HS-5 (cell line): Measurements from ENCODE around the gene HMG20A.
A peak's percentile ranks its signal among the peaks of the same experiment; 100 is the strongest.
"Not testable (repeated sequence)": the region's sequence is repeated elsewhere in the genome, so short reads cannot be mapped to it uniquely, and the experiment has no call there.

Experiments used
- DNase-seq: peaks from one replicate; pipeline ENCODE4 v3.0.0-alpha.2; 2012; ENCODE audit warnings: low read depth

The HMG20A gene

GRCh38 chr15:77409259-77410156 lies 11.2 kb upstream of the HMG20A start:
- DNase-seq: no peak

GRCh38 chr15:77410157-77410500 lies 10.6 kb upstream of the HMG20A start:
- not testable (repeated sequence) for DNase-seq

- DNase-seq: no peak
Measured at GRCh38 chr15:77410701-77411618, 9.7 kb upstream of the HMG20A start.

GRCh38 chr15:77411619-77411976 lies 9.1 kb upstream of the HMG20A start:
- DNase-seq: no peak

GRCh38 chr15:77412972-77413698 lies 7.6 kb upstream of the HMG20A start:
- DNase-seq: no peak

GRCh38 chr15:77413699-77414349 lies 6.9 kb upstream of the HMG20A start:
- DNase-seq: no peak

GRCh38 chr15:77414789-77415442 lies 5.8 kb upstream of the HMG20A start:
- DNase-seq: no peak

- no peak for DNase-seq
Measured at GRCh38 chr15:77415450-77416147, 5.1 kb upstream of the HMG20A start.

GRCh38 chr15:77416148-77416455 lies 4.6 kb upstream of the HMG20A start:
- DNase-seq: no peak

- no peak for DNase-seq
Measured at GRCh38 chr15:77416954-77417353, 3.7 kb upstream of the HMG20A start.

- DNase-seq: no peak
Measured at GRCh38 chr15:77417602-77418001, 3.1 kb upstream of the HMG20A start.

- DNase-seq: no peak
Measured at GRCh38 chr15:77418391-77418965, 2.2 kb upstream of the HMG20A start.

- DNase-seq: no peak
Measured at GRCh38 chr15:77418966-77419835, 1.5 kb upstream of the HMG20A start.

GRCh38 chr15:77419836-77420609 lies 665 bp upstream of the HMG20A start, which contains the start of gene PEAK1:
PEAK1 (minus strand) TSS chr15:77420104; CDS start chr15:77181926, 238,178 bp downstream.
- DNase-seq: peak; percentile 93

- DNase-seq: no peak
Measured at GRCh38 chr15:77421370-77421700, 647 bp downstream of the HMG20A start.

- no peak for DNase-seq
Measured at GRCh38 chr15:77425104-77425503, 4.4 kb downstream of the HMG20A start.

GRCh38 chr15:77426377-77426776 lies 5.7 kb downstream of the HMG20A start:
- DNase-seq: no peak

GRCh38 chr15:77426871-77427270 lies 6.2 kb downstream of the HMG20A start:
- DNase-seq: no peak

- DNase-seq: no peak
Measured at GRCh38 chr15:77430213-77430612, 9.5 kb downstream of the HMG20A start.
